GM12878 (cell line): Measurements from ENCODE around the gene STARD13. TPM values are rescaled to one million over a fixed set of nuclear protein-coding genes. Genes with fewer than 3 reads are reported as not detected.

Experiments used
- ATAC-seq: fragments of 200-7000 bp; cut with Tn5 transposase; 3 replicates; pipeline ENCODE4 v1.9.1; 2020; ENCODE audit warnings: mild to moderate bottlenecking, moderate library complexity
- BruUV-seq: library from RNA; stranded (reverse); fragments of 400-500 nt; replicated peaks from 2 replicates; lab custom pipeline; 2021; lab: Mats Ljungman, UMichigan
- CTCF ChIA-PET: fragments of 300-600 bp; sonication (Branson Sonifier 250); formaldehyde crosslinking; extraction: SDS; loops from one replicate; lab custom pipeline; 2021; ENCODE audit warnings: inconsistent platforms; lab: Yijun Ruan, JAX
- POLR2A ChIA-PET: fragments of 350-600 bp; formaldehyde crosslinking; extraction: SDS; loops from one replicate; lab custom pipeline; 2021; ENCODE audit warnings: inconsistent platforms; lab: Charles Lee
- RAD21 ChIA-PET: fragments of 300-600 bp; sonication (Branson Sonifier 250); formaldehyde crosslinking; loops from one replicate; lab custom pipeline; 2023; ENCODE audit warnings: antibody characterized with exemption; ENCODE audit not compliant: unreplicated experiment; lab: Charles Lee
- SMC1A ChIA-PET: fragments of 300-600 bp; sonication (Branson Sonifier 250); formaldehyde crosslinking; loops from one replicate; lab custom pipeline; 2023; ENCODE audit not compliant: unreplicated experiment, uncharacterized antibody; lab: Charles Lee
- DNase-seq: peaks from one replicate; pipeline ENCODE4 v3.0.0-alpha.2; 2011; ENCODE audit warnings: low read depth, low spot score
- FAIRE-seq: peaks from 3 replicates; lab custom pipeline; 2011; peaks lifted over from hg19 to GRCh38; lab: Jason Lieb, UNC
- H2AFZ ChIP-seq: 2 replicates; pipeline ENCODE4 v1.6.0; 2011; ENCODE audit warnings: low read depth, low read length, control low read depth; ENCODE audit not compliant: control insufficient read depth
- H3K27ac ChIP-seq: 2 replicates; pipeline ENCODE4 v1.5.1; 2011; ENCODE audit warnings: control low read depth; ENCODE audit not compliant: control insufficient read depth, insufficient read depth
- H3K27me3 ChIP-seq, 2 experiments: replicated peaks in 1 of 2; 2 replicates each; pipeline versions ENCODE4 v1.6.0 to v1.6.1; 2011; ENCODE audit warnings: low read length in 1 of 2; ENCODE audit not compliant: control insufficient read depth in 2 of 2, insufficient read depth in 2 of 2
- H3K36me3 ChIP-seq, 2 experiments: 2 replicates each; pipeline ENCODE4 v1.5.1; 2011; ENCODE audit warnings: low read length in 1 of 2; ENCODE audit not compliant: control insufficient read depth in 2 of 2, insufficient read depth in 2 of 2
- H3K4me1 ChIP-seq: 2 replicates; pipeline ENCODE4 v1.6.1; 2011; ENCODE audit warnings: mild to moderate bottlenecking, low read length, moderate library complexity, mixed read lengths; ENCODE audit not compliant: control insufficient read depth, insufficient read depth
- H3K4me2 ChIP-seq: 2 replicates; pipeline ENCODE4 v1.6.0; 2011; ENCODE audit warnings: control low read depth; ENCODE audit not compliant: control insufficient read depth, insufficient read depth
- H3K4me3 ChIP-seq: fragments of 200-600 bp; sonication (generic); 2 replicates; pipeline ENCODE4 v1.5.1; 2016
- H3K79me2 ChIP-seq: 2 replicates; pipeline ENCODE4 v1.6.0; 2011; ENCODE audit warnings: low read length; ENCODE audit not compliant: control insufficient read depth, insufficient read depth
- H3K9ac ChIP-seq: 2 replicates; pipeline ENCODE4 v1.8.0; 2011; ENCODE audit warnings: low read length, control low read depth, mixed read lengths; ENCODE audit not compliant: control insufficient read depth, insufficient read depth
- H3K9me3 ChIP-seq: replicated peaks from 3 replicates; pipeline ENCODE4 v1.5.1; 2011; ENCODE audit warnings: mild to moderate bottlenecking, low read length; ENCODE audit not compliant: control insufficient read depth, insufficient read depth
- H4K20me1 ChIP-seq: 2 replicates; pipeline ENCODE4 v1.6.0; 2011; ENCODE audit not compliant: control insufficient read depth, insufficient read depth
- CHD4 ChIP-seq: fragments of 200-600 bp; sonication (generic); IDR thresholded peaks from 2 replicates; pipeline ENCODE4 v1.6.1; 2016; ENCODE audit warnings: mild to moderate bottlenecking
- E2F8 ChIP-seq: fragments of 450-650 bp; IDR thresholded peaks from 2 replicates; pipeline ENCODE4 v1.6.1; 2018; ENCODE audit warnings: mild to moderate bottlenecking, low read depth, moderate library complexity; ENCODE audit not compliant: partially characterized antibody
- FOS ChIP-seq: IDR thresholded peaks from 3 replicates; pipeline ENCODE4 v1.6.1; 2011; ENCODE audit warnings: borderline replicate concordance; ENCODE audit not compliant: insufficient read length; ENCODE audit errors: extremely low read depth
- HCFC1 ChIP-seq: fragments of 150-350 bp; IDR thresholded peaks from 2 replicates; pipeline ENCODE4 v1.6.1; 2014; ENCODE audit warnings: low read length
- LARP7 ChIP-seq: fragments of 450-650 bp; IDR thresholded peaks from 2 replicates; pipeline ENCODE4 v1.6.1; 2017; ENCODE audit warnings: mild to moderate bottlenecking
- MAX ChIP-seq: IDR thresholded peaks from 2 replicates; pipeline ENCODE4 v1.6.1; 2012; ENCODE audit warnings: low read depth, low read length, improper control_type of control experiment
- MTA2 ChIP-seq: fragments of 450-650 bp; IDR thresholded peaks from 2 replicates; pipeline ENCODE4 v1.6.1; 2016; ENCODE audit warnings: low read depth, mild to moderate bottlenecking, moderate library complexity
- NFYB ChIP-seq: IDR thresholded peaks from 2 replicates; pipeline ENCODE4 v1.6.1; 2011; ENCODE audit warnings: low read depth, mild to moderate bottlenecking, low read length, improper control_type of control experiment, moderate library complexity; ENCODE audit not compliant: insufficient read depth
- PAX8 ChIP-seq: fragments of 450-650 bp; IDR thresholded peaks from 2 replicates; pipeline ENCODE4 v1.6.1; 2017; ENCODE audit warnings: mild to moderate bottlenecking, moderate library complexity
- RFX5 ChIP-seq: IDR thresholded peaks from 2 replicates; pipeline ENCODE4 v1.6.1; 2011; ENCODE audit warnings: low read depth, low read length, improper control_type of control experiment
- TCF7 ChIP-seq: IDR thresholded peaks from 2 replicates; pipeline ENCODE4 v1.6.1; 2014; ENCODE audit warnings: antibody characterized with exemption, borderline replicate concordance
- YY1 ChIP-seq: IDR thresholded peaks from 2 replicates; pipeline ENCODE4 v1.6.1; 2011; ENCODE audit warnings: low read depth, mild to moderate bottlenecking, low read length
- WGBS: methylation state at CpG from one replicate; pipeline ENCODE4 v1.1.6; 2016; ENCODE audit warnings: low lambda C conversion rate; ENCODE audit not compliant: insufficient replicate concordance, insufficient coverage; ENCODE audit errors: missing lambda C conversion rate; 5-methylcytosine and 5-hydroxymethylcytosine counted together
- in situ Hi-C: fragments of 300-500 bp; cut with MboI; formaldehyde crosslinking; loops from 9 replicates; pipeline ENCODE4 v1.14.3; 2018; ENCODE audit warnings: mixed read lengths
- intact Hi-C: fragments of 100-400 bp; cut with micrococcal nuclease; formaldehyde crosslinking; loops from one replicate; pipeline ENCODE4 v1.14.2; 2022; ENCODE audit not compliant: unreplicated experiment
- polyA plus RNA-seq, 11 experiments: library from polyadenylated mRNA; depleted of rRNA in 4 of 11; unstranded in 6 of 11; stranded (reverse) in 5 of 11; fragments of >200 nt; fragmentation: Nextera tagmentation in 4 of 11; fragmentation: Illumina TruSeq in 1 of 11; extraction: Ambion mirVana in 4 of 11; extraction: Trizol in 1 of 11; gene quantifications; 1 replicate in 1 of 11; 2 replicates in 10 of 11; pipeline versions ENCODE4 v1.2.1 to v1.2.3, GENCODE V29; 2011 to 2016; ENCODE audit warnings: inconsistent platforms in 2 of 11, missing spikeins in 2 of 11, low read depth in 1 of 11
- total RNA-seq, 4 experiments: library from RNA; depleted of rRNA in 3 of 4; stranded (reverse); fragments of >200 nt in 3 of 4; fragmentation: Illumina TruSeq in 1 of 4; extraction: Trizol in 1 of 4; gene quantifications; 2 replicates each; pipeline versions ENCODE4 v1.2.1 to v1.2.3, GENCODE V29; 2013 to 2021

Gene STARD13
- total and polyA plus RNA-seq, 10 of the 15 experiments (the other 5 are each of a cell fraction or from before 2014, with no cell fraction given): 4.0 to 41.6 (median 10.1) TPM

GRCh38 chr13:33244907-33245287 is 40.7 kb downstream of the STARD13 start:
- no peaks in the 10 kb centered on the region for H3K27me3 ChIP-seq
- no peaks in the 10 kb centered on the region for H3K79me2 ChIP-seq
- no peaks in the 10 kb centered on the region for H4K20me1 ChIP-seq
- H3K4me2 ChIP-seq: no peak overlapping the region
- peak; percentile 26; the same call in 2 of the 3 replicates for ATAC-seq
- intact Hi-C loops (no loop called here), in situ Hi-C loops (no loop called here)
- no peak overlapping the region for H3K4me3 ChIP-seq
- RAD21 ChIA-PET: interaction anchor here (0.6 to 0.9 kb wide), 2 partner anchors 226 to 479 kb away, joined by 3 read pairs; no protein-coding TSS in a partner anchor
- BruUV-seq: no TSS peak
- SMC1A ChIA-PET: interaction anchor here (0.6 to 1.2 kb wide), 3 partner anchors 9 to 101 kb away, joined by 3 to 4 read pairs (median 3); no protein-coding TSS in a partner anchor
- H2AFZ ChIP-seq: no peak overlapping the region
- H3K4me1 ChIP-seq: no peaks in the 10 kb centered on the region
- DNase-seq: no peak
- CTCF ChIA-PET: no interaction called here
- H3K9me3 ChIP-seq: peaks cover 4% of the 10 kb centered on the region; the same call in 1 of the 3 replicates
- H3K36me3 ChIP-seq: no peaks in the 10 kb centered on the region
- H3K27ac ChIP-seq: no peak overlapping the region
- POLR2A ChIA-PET: no interaction called here
- H3K9ac ChIP-seq: no peak overlapping the region
- TF ChIP-seq HCFC1: no peak
- no peak for TF ChIP-seq MAX
- TF ChIP-seq RFX5: no peak
- TF ChIP-seq YY1: no peak
- TF ChIP-seq TCF7: no peak
- no peak for TF ChIP-seq NFYB
- TF ChIP-seq MTA2: no peak
- no peak for TF ChIP-seq PAX8
- no peak for TF ChIP-seq LARP7
- TF ChIP-seq E2F8: no peak
- TF ChIP-seq FOS: no peak
- TF ChIP-seq CHD4: no peak
- TF ChIP-seq, all 136 proteins: peak for 0
- FAIRE-seq: no peak
- 82% methylated on average over 4 of the region's 4 CpGs for WGBS
